ENCODE data around the gene PDZD4.

Gene PDZD4

DNA sequence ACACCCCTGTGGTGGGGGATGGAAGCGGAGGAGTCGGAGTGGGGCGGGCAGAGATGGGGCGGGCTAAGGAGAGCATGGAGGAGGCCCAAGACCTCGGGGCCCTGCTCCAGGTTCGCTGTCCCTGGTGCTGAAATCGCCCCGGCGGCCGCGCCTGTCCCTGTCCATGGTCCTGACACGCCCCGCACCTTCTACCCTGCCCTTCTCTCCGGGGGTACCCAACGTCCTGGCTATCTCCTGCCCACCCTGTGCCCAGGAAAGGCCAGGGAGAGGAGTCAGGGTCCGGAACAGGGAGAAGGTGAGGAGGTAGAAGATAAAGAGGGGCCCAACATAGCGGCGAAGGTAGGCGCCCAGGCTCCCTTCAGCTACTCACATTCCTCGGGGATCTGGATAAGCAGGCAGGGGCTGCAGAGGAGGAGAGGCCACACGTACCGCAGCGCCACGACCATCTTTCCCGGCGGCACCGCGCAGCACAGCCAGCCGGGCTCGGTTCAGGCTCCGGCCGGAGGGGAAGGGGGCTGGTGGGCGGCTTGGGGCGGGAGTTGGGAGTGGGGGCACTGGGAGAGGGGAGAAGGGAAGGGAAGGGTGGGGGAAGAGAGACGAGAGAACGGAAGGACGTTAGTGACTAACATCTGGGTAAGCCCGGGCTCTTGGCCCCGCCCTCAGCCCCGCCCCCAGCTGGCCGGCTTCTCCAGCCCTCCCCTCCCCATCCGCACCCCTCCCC is 45.2 kb upstream of the PDZD4 start:
- H2AFZ ChIP-seq (ENCODE audit: low read length): no peak overlapping the region
- no peaks in the 10 kb centered on the region for H3F3A ChIP-seq (ENCODE audit: insufficient read depth, low read length)
- H3K4me3 ChIP-seq (ENCODE audit: low read length): no peak overlapping the region
- no peaks in the 10 kb centered on the region for H3K4me1 ChIP-seq (ENCODE audit: low read length)
- no peak for TF ChIP-seq EZH2phosphoT487 (IDR thresholded peaks at IDR 0.05; ENCODE audit: low read length)
- no peak for TF ChIP-seq CTCF (IDR thresholded peaks at IDR 0.05; ENCODE audit: low read length)
- no peak for TF ChIP-seq EZH2 (optimal IDR thresholded peaks at IDR 0.05; ENCODE audit: low read depth, low read length)
- no peaks in the 10 kb centered on the region for H3K9me2 ChIP-seq (replicated peaks; ENCODE audit: insufficient read depth, low read length)
- no peak overlapping the region for H3K9ac ChIP-seq (ENCODE audit: low read length)
- H3K79me2 ChIP-seq (ENCODE audit: low read length): no peaks in the 10 kb centered on the region
- no peaks in the 10 kb centered on the region for H3K9me3 ChIP-seq (replicated peaks; ENCODE audit: insufficient read depth, low read length)
- no peak overlapping the region for H3K27ac ChIP-seq (ENCODE audit: low read length)
- no peaks in the 10 kb centered on the region for H3K36me3 ChIP-seq (replicated peaks; ENCODE audit: insufficient read depth, low read length)
- peak; percentile 46 for DNase-seq
- peaks cover 30% of the 10 kb centered on the region for H3K27me3 ChIP-seq (replicated peaks; ENCODE audit: insufficient read depth, low read length)
- no peak overlapping the region for H3K4me2 ChIP-seq (ENCODE audit: low read depth, low read length)
- H4K20me1 ChIP-seq (ENCODE audit: insufficient read depth, low read length): no peaks in the 10 kb centered on the region

GRCh38 chrX:153874366-153875125 is 44.2 kb upstream of the PDZD4 start:
- no peak overlapping the region for H2AFZ ChIP-seq (ENCODE audit: low read length)

GRCh38 chrX:153874085-153874365 is 43.7 kb upstream of the PDZD4 start:
- Histone ChIP-seq H3K9me3 (replicated peaks; ENCODE audit: insufficient read depth, low read length) (no peaks in the 10 kb centered on the region), H3K27me3 (replicated peaks; ENCODE audit: insufficient read depth, low read length) (peaks cover 29% of the 10 kb centered on the region), H3F3A (ENCODE audit: insufficient read depth, low read length) (no peaks in the 10 kb centered on the region), H2AFZ (ENCODE audit: low read length) (no peak overlapping the region), H4K20me1 (ENCODE audit: insufficient read depth, low read length) (no peaks in the 10 kb centered on the region), H3K36me3 (replicated peaks; ENCODE audit: insufficient read depth, low read length) (no peaks in the 10 kb centered on the region), H3K9ac (ENCODE audit: low read length) (no peak overlapping the region), H3K9me2 (replicated peaks; ENCODE audit: insufficient read depth, low read length) (no peaks in the 10 kb centered on the region), H3K4me2 (ENCODE audit: low read depth, low read length) (no peak overlapping the region), H3K27ac (ENCODE audit: low read length) (no peak overlapping the region), H3K4me3 (ENCODE audit: low read length) (no peak overlapping the region), H3K4me1 (ENCODE audit: low read length) (no peaks in the 10 kb centered on the region), H3K79me2 (ENCODE audit: low read length) (no peaks in the 10 kb centered on the region)
- DNase-seq: no peak
- TF ChIP-seq EZH2 (optimal IDR thresholded peaks at IDR 0.05; ENCODE audit: low read depth, low read length): no peak
- TF ChIP-seq EZH2phosphoT487 (IDR thresholded peaks at IDR 0.05; ENCODE audit: low read length): no peak
- no peak for TF ChIP-seq CTCF (IDR thresholded peaks at IDR 0.05; ENCODE audit: low read length)

More at GRCh38 chrX:153874366-153875125, 44.2 kb upstream of the PDZD4 start:
- Histone ChIP-seq H3K4me1 (ENCODE audit: low read length) (no peaks in the 10 kb centered on the region), H3K9ac (ENCODE audit: low read length) (no peak overlapping the region), H3K4me3 (ENCODE audit: low read length) (no peak overlapping the region), H3K9me3 (replicated peaks; ENCODE audit: insufficient read depth, low read length) (no peaks in the 10 kb centered on the region), H4K20me1 (ENCODE audit: insufficient read depth, low read length) (no peaks in the 10 kb centered on the region), H3K4me2 (ENCODE audit: low read depth, low read length) (no peak overlapping the region), H3K27me3 (replicated peaks; ENCODE audit: insufficient read depth, low read length) (peaks cover 27% of the 10 kb centered on the region), H3K9me2 (replicated peaks; ENCODE audit: insufficient read depth, low read length) (no peaks in the 10 kb centered on the region), H3F3A (ENCODE audit: insufficient read depth, low read length) (no peaks in the 10 kb centered on the region), H3K27ac (ENCODE audit: low read length) (no peak overlapping the region), H3K79me2 (ENCODE audit: low read length) (no peaks in the 10 kb centered on the region), H3K36me3 (replicated peaks; ENCODE audit: insufficient read depth, low read length) (no peaks in the 10 kb centered on the region)
- DNase-seq: no peak
- TF ChIP-seq EZH2 (optimal IDR thresholded peaks at IDR 0.05; ENCODE audit: low read depth, low read length) (no peak), CTCF (IDR thresholded peaks at IDR 0.05; ENCODE audit: low read length) (no peak), EZH2phosphoT487 (IDR thresholded peaks at IDR 0.05; ENCODE audit: low read length) (no peak)
